Small intestine (tissue), 7 donors: ENCODE measurements around the gene RPP25L. TPM values are rescaled to one million over a fixed set of nuclear protein-coding genes. Genes with fewer than 3 reads are reported as not detected.

Source experiments
- DNase-seq, 2 donors: peaks; one replicate each; pipeline versions ENCODE4 v3.0.0 to v3.0.0-alpha.2; 2013
- FAIRE-seq: peaks from 2 replicates; lab custom pipeline; 2012; peaks lifted over from hg19 to GRCh38; lab: Jason Lieb, UNC
- H3K27ac ChIP-seq, 3 donors: one replicate each; pipeline ENCODE4 v1.5.1; 2013; ENCODE audit warnings: low read length in 2 of 3, mild to moderate bottlenecking in 2 of 3, control low read depth in 1 of 3, inconsistent platforms in 1 of 3, low read depth in 1 of 3, moderate library complexity in 1 of 3
- H3K27me3 ChIP-seq, 3 donors: one replicate each; pipeline ENCODE4 v1.6.1; 2013; ENCODE audit warnings: low read length in 3 of 3, inconsistent platforms in 1 of 3; ENCODE audit not compliant: control insufficient read depth in 3 of 3, insufficient read depth in 3 of 3
- H3K36me3 ChIP-seq, 3 donors: one replicate each; pipeline ENCODE4 v1.6.1; 2013; ENCODE audit warnings: low read length in 3 of 3, inconsistent platforms in 1 of 3, low read depth in 1 of 3, mild to moderate bottlenecking in 1 of 3, moderate library complexity in 1 of 3; ENCODE audit not compliant: control insufficient read depth in 3 of 3, insufficient read depth in 2 of 3
- H3K4me1 ChIP-seq, 3 donors: one replicate each; pipeline ENCODE4 v1.6.1; 2013; ENCODE audit warnings: low read length in 2 of 3, inconsistent platforms in 1 of 3, low read depth in 1 of 3, mild to moderate bottlenecking in 1 of 3, moderate library complexity in 1 of 3; ENCODE audit not compliant: control insufficient read depth in 3 of 3, insufficient read depth in 2 of 3
- H3K4me3 ChIP-seq, 3 donors: one replicate each; pipeline ENCODE4 v1.5.1; 2013; ENCODE audit warnings: low read length in 3 of 3, control low read depth in 1 of 3, inconsistent platforms in 1 of 3, low read depth in 1 of 3, mild to moderate bottlenecking in 1 of 3, moderate library complexity in 1 of 3
- H3K9me3 ChIP-seq, 2 donors: one replicate each; pipeline ENCODE4 v1.6.1; 2013; ENCODE audit warnings: low read depth in 1 of 2, low read length in 1 of 2; ENCODE audit not compliant: control insufficient read depth in 2 of 2, insufficient read depth in 1 of 2
- WGBS, 3 donors: extraction: QIAGEN DNeasy Blood & Tissue Kit; methylation state at CpG; one replicate each; pipeline ENCODE4 v1.1.7; 2013; 5-methylcytosine and 5-hydroxymethylcytosine counted together
- polyA plus RNA-seq, 4 donors: library from polyadenylated mRNA; stranded (reverse) in 3 of 4; unstranded in 1 of 4; fragments of 200-250 nt in 3 of 4; fragments of 120-200 nt in 1 of 4; gene quantifications; one replicate each; pipeline versions ENCODE4 v1.2.1 to v1.2.3, GENCODE V29; 2013
- donor health status: healthy with polysubstance abuse.
- donor health status: control.
- donor health status: control.
- donor health status: Bipolar disorder and iron deficiency.
- donor health status: healthy.

Gene RPP25L
- polyA plus RNA-seq, 4 donors = 41.2 to 93.7 (median 72.4) TPM

DNA sequence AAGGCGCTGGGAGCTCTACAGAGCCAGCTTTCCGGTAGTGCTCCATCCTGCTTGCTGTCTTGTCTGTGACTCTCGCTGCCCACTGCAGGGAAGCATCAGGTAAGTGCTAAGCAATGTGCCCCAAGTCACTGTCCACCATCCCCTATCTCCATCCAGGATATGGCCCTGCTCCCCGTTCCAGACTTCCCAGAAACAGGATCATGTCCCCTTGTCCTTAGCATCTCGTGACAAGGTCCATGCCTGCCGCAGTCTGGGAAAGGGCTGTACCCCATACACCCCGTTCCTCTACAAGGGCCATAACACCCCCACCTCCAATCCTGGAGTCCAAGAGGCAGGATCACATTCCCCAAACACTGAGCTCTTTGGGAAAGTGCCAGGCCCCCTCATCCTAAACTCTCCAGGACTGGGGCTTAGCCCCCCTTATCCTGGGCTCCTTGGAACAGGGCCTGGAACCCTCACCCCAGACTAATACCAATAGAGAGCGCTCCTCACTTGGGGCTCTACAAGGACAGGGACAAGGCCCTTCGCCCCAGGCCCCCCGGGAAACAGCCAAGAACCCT, 566 bp downstream of the RPP25L start:
- FAIRE-seq = no peak
- H3K4me1 ChIP-seq = peaks cover 0 to 34% (median 6%) of the 10 kb centered on the region in 3 donors
- peaks cover 2 to 33% (median 2%) of the 10 kb centered on the region in 3 donors for H3K36me3 ChIP-seq
- peak in 1 of 2 donors; percentile 25 for DNase-seq
- peak overlapping the region; percentile 51 to 94 (median 60) for H3K27ac ChIP-seq
- WGBS, 3 donors = 33 to 55% (median 39%) methylated on average over 10 of the region's 10 CpGs
- peak overlapping the region; percentile 72 to 86 (median 75) for H3K4me3 ChIP-seq
- H3K27me3 ChIP-seq = no peaks in the 10 kb centered on the region
- no peaks in the 10 kb centered on the region for H3K9me3 ChIP-seq

DNA sequence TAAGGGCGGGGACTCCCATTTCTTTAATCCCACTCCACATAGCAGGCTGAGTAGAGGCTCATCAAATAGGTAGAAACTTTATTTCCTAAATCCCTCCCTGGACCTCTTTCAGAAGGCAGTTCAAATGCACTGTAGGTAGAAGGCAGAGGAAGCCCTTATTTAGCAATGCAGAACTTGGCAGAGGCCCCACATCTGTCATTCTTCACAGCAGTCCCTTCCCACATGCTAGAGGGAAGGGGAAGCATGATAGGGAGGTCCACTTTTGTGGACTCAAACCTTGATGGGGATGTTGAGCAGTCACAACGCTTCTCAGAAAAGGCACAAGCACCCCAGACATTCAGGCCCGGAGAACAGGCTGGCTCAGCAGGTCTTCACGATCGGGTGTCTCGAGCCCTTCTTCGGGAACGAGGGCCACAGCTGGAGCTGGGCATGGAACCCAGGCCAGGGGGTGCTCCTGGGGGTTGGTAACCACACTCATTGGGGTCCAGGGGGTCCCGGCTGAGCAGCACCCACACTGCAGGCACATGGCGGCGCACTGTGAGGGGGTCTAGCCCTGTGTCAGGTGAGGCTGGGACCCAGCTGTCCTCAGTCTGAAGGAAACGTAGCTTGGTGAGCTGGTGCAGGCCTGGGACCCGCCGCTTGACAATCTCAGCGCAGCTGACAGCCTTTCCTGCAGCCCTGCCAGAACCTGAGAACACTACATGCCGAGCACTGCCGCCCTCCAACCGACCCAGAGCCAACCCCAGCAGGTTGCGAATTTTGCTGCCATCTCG, 1.3 kb downstream of the RPP25L start:
- FAIRE-seq = no peak
- Histone ChIP-seq H3K4me3 (peak overlapping the region in 2 of 3 donors; percentile 75 to 86), H3K27ac (no peak overlapping the region), H3K27me3 (no peaks in the 10 kb centered on the region), H3K4me1 (peaks cover 0 to 34% (median 6%) of the 10 kb centered on the region in 3 donors), H3K36me3 (peaks cover 0 to 27% (median 2%) of the 10 kb centered on the region in 3 donors), H3K9me3 (no peaks in the 10 kb centered on the region)
- 96 to 97% (median 97%) methylated on average over 20 of the region's 20 CpGs for WGBS, 3 donors
- no peak for DNase-seq

DNA sequence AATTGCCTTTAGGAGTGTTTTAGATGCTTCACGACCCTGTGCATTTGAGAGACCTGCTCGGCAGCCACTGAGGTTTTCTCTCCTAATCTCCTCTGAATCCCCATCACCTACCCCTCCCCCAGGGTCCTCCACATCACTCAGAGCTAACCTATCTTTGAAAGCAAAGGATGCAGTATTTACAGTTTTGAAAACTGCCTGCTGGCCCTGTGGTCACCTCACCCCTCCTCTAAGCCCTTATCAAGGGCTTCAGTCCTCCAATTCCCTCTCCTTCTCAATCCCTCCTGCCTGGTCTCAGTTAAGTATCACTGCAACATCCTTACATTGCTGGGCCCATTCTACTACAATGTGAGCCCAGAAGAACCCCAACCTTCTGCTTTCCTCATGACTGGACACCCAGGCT, 4.6 kb downstream of the RPP25L start:
- 19 to 55% (median 48%) methylated on average over 2 of the region's 2 CpGs for WGBS, 3 donors

DNA sequence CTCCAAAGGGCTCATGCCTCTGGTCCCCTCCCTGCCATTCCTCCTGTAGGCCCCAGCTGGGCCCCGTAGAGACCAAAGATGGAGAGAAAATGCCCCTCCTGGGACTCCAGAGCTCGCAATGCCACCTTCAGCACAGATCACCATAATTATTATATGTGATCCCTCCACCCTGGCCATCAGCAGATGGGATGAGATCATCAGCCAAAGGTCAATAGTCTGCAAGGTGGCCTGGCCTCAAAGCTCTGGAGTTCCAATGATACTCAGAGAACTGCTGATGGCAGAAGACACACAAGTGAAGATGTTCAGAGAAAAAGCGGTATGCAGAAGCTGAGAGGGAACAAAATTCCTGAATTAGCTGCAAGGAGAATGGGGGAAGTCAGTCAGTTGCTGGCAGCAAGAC, 5.0 kb downstream of the RPP25L start:
- H3K36me3 ChIP-seq = peaks cover 0 to 8% (median 0%) of the 10 kb centered on the region in 3 donors
- peak; percentile 84 to 88 for DNase-seq
- 31 to 71% (median 57%) methylated on average over 3 of the region's 3 CpGs for WGBS, 3 donors
- H3K4me1 ChIP-seq = peaks cover 0 to 25% (median 6%) of the 10 kb centered on the region in 3 donors
- no peak for FAIRE-seq
- no peak overlapping the region for H3K4me3 ChIP-seq
- peak overlapping the region in 1 of 3 donors; percentile 73 for H3K27ac ChIP-seq
- H3K9me3 ChIP-seq = no peaks in the 10 kb centered on the region
- H3K27me3 ChIP-seq = no peaks in the 10 kb centered on the region

More for the DNA sequence above, 4.6 kb downstream of the RPP25L start:
- H3K4me1 ChIP-seq = peaks cover 0 to 26% (median 6%) of the 10 kb centered on the region in 3 donors
- peak overlapping the region in 1 of 3 donors; percentile 73 for H3K27ac ChIP-seq
- no peak overlapping the region for H3K4me3 ChIP-seq
- FAIRE-seq (no peak), DNase-seq (no peak)
- H3K36me3 ChIP-seq = peaks cover 0 to 8% (median 0%) of the 10 kb centered on the region in 3 donors
- H3K27me3 ChIP-seq = no peaks in the 10 kb centered on the region
- no peaks in the 10 kb centered on the region for H3K9me3 ChIP-seq

DNA sequence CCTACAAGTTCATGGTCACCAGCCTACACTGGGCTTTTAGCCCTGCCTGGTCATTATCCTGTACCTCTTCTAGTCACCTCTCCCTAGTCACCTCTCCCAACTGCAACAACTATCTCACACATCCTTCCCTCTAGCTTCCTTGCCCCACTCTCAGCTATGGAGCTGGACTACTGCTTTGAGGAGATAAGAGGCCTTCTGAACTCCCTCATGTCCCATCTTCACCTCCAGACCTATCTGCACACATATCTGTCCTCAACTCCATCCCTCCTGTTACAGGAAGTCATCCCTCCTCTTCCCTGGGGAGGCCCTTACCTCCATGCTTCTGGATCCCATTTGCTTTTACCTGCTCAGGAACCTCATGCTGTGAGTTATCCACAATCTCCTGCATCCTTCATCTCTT, 5.7 kb downstream of the RPP25L start:
- FAIRE-seq (no peak), DNase-seq (no peak)
- Histone ChIP-seq H3K27ac (no peak overlapping the region), H3K9me3 (no peaks in the 10 kb centered on the region), H3K4me1 (peaks cover 0 to 23% (median 5%) of the 10 kb centered on the region in 3 donors), H3K36me3 (peaks cover 0 to 8% (median 0%) of the 10 kb centered on the region in 3 donors), H3K4me3 (no peak overlapping the region), H3K27me3 (peaks cover 0 to 5% (median 0%) of the 10 kb centered on the region in 3 donors)

DNA sequence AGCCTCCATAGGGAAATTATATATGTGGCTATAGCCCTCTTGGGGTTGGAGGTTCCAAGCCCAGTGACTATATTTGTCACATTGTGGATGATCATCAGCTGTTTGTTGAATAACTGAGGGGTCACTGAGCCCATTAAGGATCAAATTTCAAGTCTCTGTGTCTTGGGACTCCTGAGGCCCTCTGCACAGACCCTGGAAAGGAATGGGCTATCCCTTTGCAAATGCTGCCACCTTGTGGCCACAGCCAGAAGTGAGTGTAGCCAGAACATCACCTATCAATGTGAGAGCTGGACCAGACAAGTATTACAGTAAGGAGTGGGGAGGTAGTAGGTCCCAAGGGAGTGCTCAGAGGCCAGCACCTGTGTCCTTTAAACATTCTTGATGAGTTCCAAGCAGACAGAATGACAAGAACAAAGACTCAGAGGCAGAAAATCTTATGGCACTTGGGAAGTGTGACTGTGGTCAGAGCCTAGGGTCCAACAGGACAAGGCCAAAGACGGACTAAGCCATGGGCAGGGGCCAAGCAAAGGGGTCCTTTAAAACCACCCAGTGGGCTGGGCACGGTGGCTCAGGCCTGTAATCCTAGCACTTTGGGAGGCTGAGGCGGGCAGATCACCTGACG, 8.2 kb downstream of the RPP25L start:
- Histone ChIP-seq H3K4me1 (peaks cover 0 to 12% (median 0%) of the 10 kb centered on the region in 3 donors), H3K27ac (no peak overlapping the region), H3K4me3 (no peak overlapping the region), H3K9me3 (no peaks in the 10 kb centered on the region), H3K27me3 (peaks cover 0 to 12% (median 0%) of the 10 kb centered on the region in 3 donors), H3K36me3 (no peaks in the 10 kb centered on the region)
- WGBS, 3 donors = 58 to 66% (median 60%) methylated on average over 4 of the region's 4 CpGs
- no peak for FAIRE-seq
- DNase-seq = peak; percentile 78 to 85

DNA sequence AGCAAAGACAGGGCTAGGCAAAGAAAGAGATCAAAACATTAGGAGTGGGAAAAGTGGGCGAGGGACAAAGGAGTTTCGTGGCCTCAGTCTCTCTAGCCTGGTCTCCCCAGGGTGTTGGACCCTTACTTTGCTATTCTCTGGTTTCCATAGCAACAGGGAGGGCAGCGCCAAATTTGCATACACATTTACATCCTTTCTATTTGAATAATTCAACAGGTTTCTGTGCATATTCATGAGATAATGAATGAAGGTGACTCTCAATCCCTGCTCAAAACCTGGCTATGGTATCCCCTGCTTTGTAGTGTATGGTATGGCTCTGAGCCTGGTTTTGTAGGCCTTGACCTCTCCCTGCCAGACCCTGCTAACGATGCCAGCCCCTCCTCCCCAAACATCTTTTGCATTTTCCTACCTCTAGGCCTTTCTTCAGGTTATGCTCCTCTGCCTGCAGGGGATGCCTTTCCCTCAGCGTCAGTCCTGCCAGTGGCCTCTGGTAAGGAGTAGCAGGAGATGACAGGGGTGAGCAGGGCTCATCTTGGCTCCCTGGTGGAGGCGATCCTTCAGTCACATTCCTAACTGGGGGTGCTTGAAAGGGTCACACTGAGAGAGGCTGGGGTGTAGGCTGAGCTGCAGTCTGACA, 9.8 kb downstream of the RPP25L start:
- Histone ChIP-seq H3K4me3 (no peak overlapping the region), H3K27me3 (peaks cover 0 to 16% (median 0%) of the 10 kb centered on the region in 3 donors), H3K4me1 (peaks cover 0 to 6% (median 0%) of the 10 kb centered on the region in 3 donors), H3K27ac (no peak overlapping the region), H3K9me3 (no peaks in the 10 kb centered on the region), H3K36me3 (no peaks in the 10 kb centered on the region)
- FAIRE-seq (no peak), DNase-seq (no peak)
- 68 to 72% (median 70%) methylated on average over 6 of the region's 6 CpGs for WGBS, 3 donors

DNA sequence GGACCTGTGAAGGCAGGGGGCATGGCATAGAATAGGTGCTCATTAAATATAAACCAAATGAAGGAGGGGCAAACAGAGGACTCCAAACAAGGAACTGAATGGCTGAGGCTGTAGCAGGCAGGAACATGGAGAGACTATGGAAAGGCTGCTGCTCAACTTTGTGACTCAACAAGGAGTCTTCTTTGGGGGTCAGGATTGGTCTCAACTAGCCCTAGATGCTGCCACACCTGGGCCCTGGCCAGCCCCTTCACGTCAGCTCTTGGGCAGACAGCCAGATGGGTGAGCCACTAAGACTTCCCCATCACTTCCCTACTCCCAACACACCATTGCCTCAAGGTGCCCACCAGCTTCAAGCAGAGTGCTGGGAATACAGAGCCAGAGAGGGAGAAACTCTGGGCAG, 11.0 kb downstream of the RPP25L start:
- Histone ChIP-seq H3K36me3 (no peaks in the 10 kb centered on the region), H3K27ac (no peak overlapping the region), H3K4me3 (no peak overlapping the region), H3K4me1 (no peaks in the 10 kb centered on the region), H3K27me3 (peaks cover 0 to 18% (median 0%) of the 10 kb centered on the region in 3 donors), H3K9me3 (no peaks in the 10 kb centered on the region)
- no peak for FAIRE-seq
- DNase-seq = no peak
- 17 to 30% (median 17%) methylated on average over 1 of the region's 1 CpG for WGBS, 3 donors
